ENCODE results near the gene TRPT1.
A peak's percentile ranks its signal among the peaks of the same experiment; 100 is the strongest.
"Not testable (repeated sequence)": the region's sequence is repeated elsewhere in the genome, so short reads cannot be mapped to it uniquely, and the experiment has no call there.

TRPT1 gene

DNA sequence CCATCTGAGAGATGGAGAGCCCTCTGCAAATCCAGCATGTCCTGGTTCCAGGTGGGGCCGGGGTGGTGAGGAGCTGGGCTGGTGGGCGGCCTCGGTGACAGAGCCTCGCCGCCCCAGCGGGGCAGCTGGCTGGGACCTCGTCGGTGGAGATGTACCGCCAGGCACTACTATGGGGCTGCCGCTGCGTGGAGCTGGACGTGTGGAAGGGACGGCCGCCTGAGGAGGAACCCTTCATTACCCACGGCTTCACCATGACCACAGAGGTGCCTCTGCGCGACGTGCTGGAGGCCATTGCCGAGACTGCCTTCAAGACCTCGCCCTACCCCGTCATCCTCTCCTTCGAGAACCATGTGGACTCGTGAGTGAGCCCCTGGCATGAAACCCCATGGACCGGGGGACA is 32.4 kb upstream of the TRPT1 start:
- DNase-seq = no peak

- DNase-seq = no peak
Measured at GRCh38 chr11:64256300-64256699, 30.3 kb upstream of the TRPT1 start.

GRCh38 chr11:64255135-64256128 is 29.4 kb upstream of the TRPT1 start:
- DNase-seq = no peak

- DNase-seq = no peak
Measured at GRCh38 chr11:64254326-64254725, 28.3 kb upstream of the TRPT1 start.

GRCh38 chr11:64253481-64253880 is 27.5 kb upstream of the TRPT1 start:
- no peak for DNase-seq

- no peak for DNase-seq
Measured at GRCh38 chr11:64253043-64253442, 27.1 kb upstream of the TRPT1 start.

- DNase-seq = no peak
Measured at GRCh38 chr11:64252003-64252872, 26.3 kb upstream of the TRPT1 start.

DNA sequence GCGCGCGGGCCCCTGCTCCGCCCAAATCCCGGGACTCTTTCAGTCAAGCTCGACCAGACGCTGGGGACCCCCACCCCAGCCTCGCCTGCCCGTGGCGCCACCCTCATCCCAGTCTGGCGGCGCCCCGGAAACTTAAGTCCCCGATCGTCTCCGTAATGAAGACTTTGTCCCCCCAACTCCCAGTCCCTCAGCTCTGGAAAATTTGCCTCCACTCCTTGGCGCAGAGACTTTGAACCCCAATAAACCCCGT is 25.7 kb upstream of the TRPT1 start:
- no peak for DNase-seq

GRCh38 chr11:64251016-64251752 is 25.2 kb upstream of the TRPT1 start, which contains the start of gene PLCB3:
PLCB3 (plus strand) TSS chr11:64251530; CDS start chr11:64251650, 120 bp downstream.
- DNase-seq = peak in 4 of 5 donors; percentile 41 to 70 (median 44)

DNA sequence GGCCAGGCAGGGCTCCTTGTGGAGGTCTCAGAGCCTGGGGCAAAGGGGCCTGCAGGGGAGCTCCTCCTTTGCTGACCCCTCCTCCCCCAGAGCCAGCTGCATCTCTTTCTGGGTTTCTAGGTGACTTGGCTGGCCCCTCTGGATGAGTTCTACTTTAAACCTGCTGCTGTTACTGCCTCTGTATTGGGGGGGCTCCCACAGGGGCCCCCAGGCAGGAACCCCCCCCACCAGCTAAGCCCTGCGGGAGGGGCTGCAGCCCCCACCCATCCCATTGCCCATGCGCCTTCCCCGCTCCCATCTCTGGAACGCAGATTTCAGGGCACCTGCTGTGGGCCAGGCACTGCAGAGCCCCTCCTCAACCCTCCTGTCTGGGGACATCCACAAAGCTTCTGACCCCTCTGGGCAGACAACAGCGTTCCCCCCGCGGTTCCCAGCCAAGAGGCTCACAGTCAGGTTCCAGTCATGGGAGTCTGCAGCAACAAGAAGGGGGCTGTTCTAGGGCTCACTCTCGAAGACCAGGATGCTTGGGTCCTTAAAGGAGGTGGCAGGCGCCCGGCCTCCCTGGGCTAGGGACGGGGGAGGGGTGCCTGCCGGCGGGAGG is 24.5 kb upstream of the TRPT1 start:
- no peak for DNase-seq

- DNase-seq = no peak
Measured at GRCh38 chr11:64249563-64250414, 23.8 kb upstream of the TRPT1 start.

- DNase-seq = no peak
Measured at GRCh38 chr11:64249038-64249437, 23.1 kb upstream of the TRPT1 start.

DNA sequence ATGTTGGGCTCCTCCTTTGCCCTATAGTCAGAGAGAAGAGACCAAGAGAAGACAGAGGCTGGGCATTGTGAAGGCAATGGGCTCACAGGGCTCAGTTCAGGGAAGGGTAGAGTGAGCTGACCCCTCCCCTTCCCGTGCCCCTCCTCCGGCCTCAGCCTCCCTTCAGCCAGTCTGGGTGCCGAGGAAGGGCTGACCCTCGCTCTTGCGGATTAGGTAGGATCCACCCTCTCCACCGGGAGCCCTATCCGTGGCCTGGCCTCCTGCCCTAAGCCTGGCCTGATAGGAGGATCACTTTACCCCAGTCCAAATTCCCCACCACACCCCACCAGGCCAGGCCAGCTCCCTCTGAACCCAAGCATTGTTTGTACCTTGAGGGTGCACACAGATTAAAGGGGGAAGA is 22.6 kb upstream of the TRPT1 start:
- no peak for DNase-seq

GRCh38 chr11:64247729-64248531 is 21.9 kb upstream of the TRPT1 start:
- no peak for DNase-seq

- peak; percentile 65 to 80 (median 71) for DNase-seq
Measured at GRCh38 chr11:64246871-64247728, 21.1 kb upstream of the TRPT1 start, which contains the start of gene PPP1R14B. PPP1R14B (minus strand) TSS chr11:64246943; CDS start chr11:64246673, 270 bp downstream.

- DNase-seq = not testable (repeated sequence)
Measured at GRCh38 chr11:64246621-64246870, 20.6 kb upstream of the TRPT1 start.

DNA sequence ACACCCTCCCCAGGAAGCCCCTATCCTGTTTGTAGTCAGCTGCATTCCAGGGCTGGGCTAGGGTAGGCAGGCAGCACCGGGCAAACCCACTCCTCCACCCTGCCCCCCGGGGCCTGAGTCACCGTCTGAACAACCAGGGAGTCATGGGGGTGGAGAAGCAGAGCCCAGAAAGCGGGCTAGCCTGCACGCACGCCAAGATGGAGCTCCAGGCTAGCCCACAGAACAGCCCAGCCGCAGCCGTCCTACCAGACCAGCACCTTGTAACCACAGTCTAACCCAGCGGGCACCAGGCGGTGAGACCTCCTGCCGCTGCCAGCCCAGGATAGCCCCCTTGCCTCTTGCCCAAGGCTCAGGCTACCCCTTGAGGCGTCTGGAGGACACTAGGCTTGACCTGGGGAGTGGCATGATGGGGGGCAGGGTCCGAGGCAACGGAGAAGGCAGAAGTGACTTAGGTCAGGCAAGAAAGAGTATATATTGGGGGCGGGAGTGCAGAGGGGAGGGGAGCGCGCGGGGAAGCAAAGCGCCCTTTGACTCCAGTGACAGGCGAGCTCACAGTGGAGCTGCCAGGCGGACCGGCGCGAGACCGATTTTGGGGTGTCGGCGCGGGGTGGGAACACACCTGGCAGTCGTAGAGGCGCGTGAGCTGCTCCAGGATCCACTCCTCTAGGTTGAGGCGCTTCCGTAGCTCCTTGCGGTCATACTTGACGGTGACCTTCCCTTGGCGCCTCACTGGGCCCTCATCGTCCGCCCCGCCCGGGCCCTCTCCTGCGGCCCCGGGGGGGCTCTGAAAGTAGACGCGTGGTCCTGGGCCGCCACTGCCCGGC is 20.0 kb upstream of the TRPT1 start:
- peak in 4 of 5 donors; percentile 37 to 67 (median 52) for DNase-seq

DNA sequence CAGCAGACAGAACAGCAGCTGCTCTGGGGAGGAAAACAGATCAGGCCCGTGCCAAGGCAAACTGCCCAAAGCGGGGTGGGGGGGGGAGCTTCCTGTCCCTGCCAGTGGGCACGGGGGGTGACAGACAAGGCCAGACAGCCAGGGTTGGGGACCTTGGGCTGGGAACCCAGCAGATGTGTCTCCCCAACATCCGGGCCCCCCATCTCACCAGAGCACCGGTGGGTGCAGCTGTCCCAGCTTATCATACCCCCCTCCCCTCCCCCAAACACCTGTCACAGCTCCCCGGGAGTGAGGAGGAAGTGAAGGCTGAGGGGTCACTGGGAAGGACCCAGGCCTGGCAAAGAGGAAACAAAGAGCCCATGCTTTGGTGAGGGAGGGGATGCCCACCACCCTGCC is 19.4 kb upstream of the TRPT1 start:
- DNase-seq = peak in 1 of 5 donors; percentile 30

GRCh38 chr11:64244966-64245365 is 19.0 kb upstream of the TRPT1 start:
- DNase-seq = no peak
